Measurements from ENCODE around the gene OTOP3. TPM values are rescaled to one million over a fixed set of nuclear protein-coding genes. Genes with fewer than 3 reads are reported as not detected.

The OTOP3 gene
- total and polyA plus RNA-seq, 2 donors (not counting 1 experiment from before 2014, with no cell fraction given), result not detected

- Histone ChIP-seq H4K20me1 (ENCODE audit: control insufficient read depth, extremely low read depth, insufficient read depth, low read length) (no peaks in the 10 kb centered on the region), H3K4me3 (replicated peaks in 1 of 4; ENCODE audit: control extremely low read depth in 1 of 4, insufficient read depth in 1 of 4, low read depth in 3 of 4, low read length in 4 of 4) (peak within 1 kb of the TSS in 3 of 4 experiments; percentile 10 to 51 (median 17)), H3K4me1 (ENCODE audit: control insufficient read depth, extremely low read depth, insufficient read depth, low read length) (no peaks in the 10 kb centered on the region), H3K9me3 (ENCODE audit: control insufficient read depth, insufficient read depth, low read depth, low read length) (no peaks in the 10 kb centered on the region), H3K27ac (ENCODE audit: insufficient read depth, low read length) (no peak within 1 kb of the TSS), H3K36me3 (ENCODE audit: control insufficient read depth, insufficient read depth, low read length) (no peaks in the 10 kb centered on the region), H3K27me3 (ENCODE audit: control insufficient read depth, insufficient read depth, low read length) (peaks cover 27% of the 10 kb centered on the region), H3K4me2 (ENCODE audit: extremely low read depth, insufficient read depth, low read length) (peak within 1 kb of the TSS; percentile 80), H3K79me2 (ENCODE audit: control insufficient read depth, insufficient read depth, low read length) (no peaks in the 10 kb centered on the region), H2AFZ (ENCODE audit: low read length) (no peak within 1 kb of the TSS), H3K9ac (ENCODE audit: insufficient read depth, low read length) (no peak within 1 kb of the TSS)
- TF ChIP-seq EZH2 (IDR thresholded peaks at IDR 0.05; ENCODE audit: low read length, missing control alignments) (no peak), CTCF (conservative IDR thresholded peaks at IDR 0.05 in 1 of 2, IDR thresholded peaks at IDR 0.05 in 1 of 2; ENCODE audit: low read depth in 1 of 2, low read length in 2 of 2) (no peak)
- DNase-seq (ENCODE audit: low read depth in 2 of 2), result no peak
Observed at GRCh38 chr17:74972107-74972972, 36.6 kb downstream of the OTOP3 start, which contains the start of gene HID1. TSS of gene HID1 (minus strand) at chr17:74972759. CDS start at chr17:74972656, 103 bp downstream.

GRCh38 chr17:74972973-74973328 is 37.3 kb downstream of the OTOP3 start:
- H3K27me3 ChIP-seq (ENCODE audit: control insufficient read depth, insufficient read depth, low read length), result peaks cover 27% of the 10 kb centered on the region
- H3K27ac ChIP-seq (ENCODE audit: insufficient read depth, low read length), result no peak overlapping the region
- H3K4me1 ChIP-seq (ENCODE audit: control insufficient read depth, extremely low read depth, insufficient read depth, low read length), result no peaks in the 10 kb centered on the region
- no peak overlapping the region for H3K9ac ChIP-seq (ENCODE audit: insufficient read depth, low read length)
- H3K36me3 ChIP-seq (ENCODE audit: control insufficient read depth, insufficient read depth, low read length), result no peaks in the 10 kb centered on the region
- TF ChIP-seq CTCF (conservative IDR thresholded peaks at IDR 0.05 in 1 of 2, IDR thresholded peaks at IDR 0.05 in 1 of 2; ENCODE audit: low read depth in 1 of 2, low read length in 2 of 2) (no peak), EZH2 (IDR thresholded peaks at IDR 0.05; ENCODE audit: low read length, missing control alignments) (peak; percentile 80)
- no peaks in the 10 kb centered on the region for H3K9me3 ChIP-seq (ENCODE audit: control insufficient read depth, insufficient read depth, low read depth, low read length)
- no peak for DNase-seq (ENCODE audit: low read depth in 2 of 2)
- no peak overlapping the region for H2AFZ ChIP-seq (ENCODE audit: low read length)
- H4K20me1 ChIP-seq (ENCODE audit: control insufficient read depth, extremely low read depth, insufficient read depth, low read length), result no peaks in the 10 kb centered on the region
- no peak overlapping the region for H3K4me2 ChIP-seq (ENCODE audit: extremely low read depth, insufficient read depth, low read length)
- peak overlapping the region in 1 of 4 experiments; percentile 28 for H3K4me3 ChIP-seq (replicated peaks in 1 of 4; ENCODE audit: control extremely low read depth in 1 of 4, insufficient read depth in 1 of 4, low read depth in 3 of 4, low read length in 4 of 4)
- no peaks in the 10 kb centered on the region for H3K79me2 ChIP-seq (ENCODE audit: control insufficient read depth, insufficient read depth, low read length)

DNA sequence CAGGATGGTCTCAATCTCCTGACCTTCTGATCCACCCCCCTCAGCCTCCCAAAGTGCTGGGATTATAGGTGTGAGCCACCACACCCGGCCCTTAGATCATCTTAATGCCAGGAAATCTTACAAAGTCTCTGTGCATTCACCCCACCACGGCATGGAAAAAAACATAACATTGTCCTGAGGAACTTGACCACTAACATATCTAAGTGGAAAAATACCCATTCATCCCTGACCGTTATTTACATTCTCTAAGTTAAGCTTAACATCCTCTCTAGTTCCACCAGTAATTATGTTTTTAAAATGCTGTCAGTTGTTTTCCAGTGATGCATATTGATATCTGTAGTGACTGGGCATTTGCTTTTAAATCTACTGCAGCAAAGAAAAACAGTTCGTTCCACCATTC is 40.2 kb downstream of the OTOP3 start:
- TF ChIP-seq EZH2 (IDR thresholded peaks at IDR 0.05; ENCODE audit: low read length, missing control alignments) (no peak), CTCF (conservative IDR thresholded peaks at IDR 0.05 in 1 of 2, IDR thresholded peaks at IDR 0.05 in 1 of 2; ENCODE audit: low read depth in 1 of 2, low read length in 2 of 2) (no peak)
- DNase-seq (ENCODE audit: low read depth in 2 of 2), result no peak
- Histone ChIP-seq H3K4me1 (ENCODE audit: control insufficient read depth, extremely low read depth, insufficient read depth, low read length) (no peaks in the 10 kb centered on the region), H3K36me3 (ENCODE audit: control insufficient read depth, insufficient read depth, low read length) (no peaks in the 10 kb centered on the region), H2AFZ (ENCODE audit: low read length) (no peak overlapping the region), H4K20me1 (ENCODE audit: control insufficient read depth, extremely low read depth, insufficient read depth, low read length) (no peaks in the 10 kb centered on the region), H3K4me2 (ENCODE audit: extremely low read depth, insufficient read depth, low read length) (no peak overlapping the region), H3K9ac (ENCODE audit: insufficient read depth, low read length) (no peak overlapping the region), H3K27ac (ENCODE audit: insufficient read depth, low read length) (no peak overlapping the region), H3K79me2 (ENCODE audit: control insufficient read depth, insufficient read depth, low read length) (no peaks in the 10 kb centered on the region), H3K9me3 (ENCODE audit: control insufficient read depth, insufficient read depth, low read depth, low read length) (no peaks in the 10 kb centered on the region), H3K4me3 (replicated peaks in 1 of 4; ENCODE audit: control extremely low read depth in 1 of 4, insufficient read depth in 1 of 4, low read depth in 3 of 4, low read length in 4 of 4) (no peak overlapping the region), H3K27me3 (ENCODE audit: control insufficient read depth, insufficient read depth, low read length) (peaks cover 27% of the 10 kb centered on the region)
